Muscle layer of duodenum (tissue), 2 donors: ENCODE data around the gene VSTM5.
"Not testable (repeated sequence)": the region's sequence is repeated elsewhere in the genome, so short reads cannot be mapped to it uniquely, and the experiment has no call there.

Experiments
- H3K27ac ChIP-seq: one replicate; pipeline ENCODE4 v1.7.0; 2013; ENCODE audit warnings: mild to moderate bottlenecking, low read length
- H3K27me3 ChIP-seq: one replicate; pipeline ENCODE4 v1.7.0; 2013; ENCODE audit warnings: low read depth, mild to moderate bottlenecking, control low read depth, low read length
- H3K36me3 ChIP-seq, 2 donors: one replicate each; pipeline ENCODE4 v1.7.0; 2013; ENCODE audit warnings: low read length in 2 of 2, control low read depth in 1 of 2, mild to moderate bottlenecking in 1 of 2; ENCODE audit not compliant: insufficient read depth in 2 of 2, control insufficient read depth in 1 of 2
- H3K4me1 ChIP-seq, 2 donors: one replicate each; pipeline ENCODE4 v1.7.0; 2013; ENCODE audit warnings: low read length in 2 of 2, mild to moderate bottlenecking in 2 of 2, control low read depth in 1 of 2, moderate library complexity in 1 of 2; ENCODE audit not compliant: insufficient read depth in 2 of 2, control insufficient read depth in 1 of 2
- H3K4me3 ChIP-seq, 2 donors: one replicate each; pipeline ENCODE4 v1.7.0; 2013; ENCODE audit warnings: low read length in 2 of 2, low read depth in 1 of 2, mild to moderate bottlenecking in 1 of 2
- H3K9me3 ChIP-seq, 2 donors: one replicate each; pipeline ENCODE4 v1.7.0; 2013; ENCODE audit warnings: low read length in 2 of 2, control low read depth in 1 of 2, mild to moderate bottlenecking in 1 of 2; ENCODE audit not compliant: control insufficient read depth in 1 of 2
- donor health status: healthy.

VSTM5 gene, protein sequence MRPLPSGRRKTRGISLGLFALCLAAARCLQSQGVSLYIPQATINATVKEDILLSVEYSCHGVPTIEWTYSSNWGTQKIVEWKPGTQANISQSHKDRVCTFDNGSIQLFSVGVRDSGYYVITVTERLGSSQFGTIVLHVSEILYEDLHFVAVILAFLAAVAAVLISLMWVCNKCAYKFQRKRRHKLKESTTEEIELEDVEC

GRCh38 chr11:93850594-93851018 lies at the start of gene VSTM5:
TSS of gene VSTM5 (minus strand) at chr11:93850618. CDS start at chr11:93850502, 116 bp downstream.
- Histone ChIP-seq H3K9me3 (no peaks in the 10 kb centered on the region), H3K36me3 (no peaks in the 10 kb centered on the region), H3K4me3 (peak within 1 kb of the TSS; percentile 39 to 74), H3K4me1 (peaks cover 0 to 4% of the 10 kb centered on the region in 2 donors), H3K27me3 (no peaks in the 10 kb centered on the region), H3K27ac (no peak within 1 kb of the TSS)

DNA sequence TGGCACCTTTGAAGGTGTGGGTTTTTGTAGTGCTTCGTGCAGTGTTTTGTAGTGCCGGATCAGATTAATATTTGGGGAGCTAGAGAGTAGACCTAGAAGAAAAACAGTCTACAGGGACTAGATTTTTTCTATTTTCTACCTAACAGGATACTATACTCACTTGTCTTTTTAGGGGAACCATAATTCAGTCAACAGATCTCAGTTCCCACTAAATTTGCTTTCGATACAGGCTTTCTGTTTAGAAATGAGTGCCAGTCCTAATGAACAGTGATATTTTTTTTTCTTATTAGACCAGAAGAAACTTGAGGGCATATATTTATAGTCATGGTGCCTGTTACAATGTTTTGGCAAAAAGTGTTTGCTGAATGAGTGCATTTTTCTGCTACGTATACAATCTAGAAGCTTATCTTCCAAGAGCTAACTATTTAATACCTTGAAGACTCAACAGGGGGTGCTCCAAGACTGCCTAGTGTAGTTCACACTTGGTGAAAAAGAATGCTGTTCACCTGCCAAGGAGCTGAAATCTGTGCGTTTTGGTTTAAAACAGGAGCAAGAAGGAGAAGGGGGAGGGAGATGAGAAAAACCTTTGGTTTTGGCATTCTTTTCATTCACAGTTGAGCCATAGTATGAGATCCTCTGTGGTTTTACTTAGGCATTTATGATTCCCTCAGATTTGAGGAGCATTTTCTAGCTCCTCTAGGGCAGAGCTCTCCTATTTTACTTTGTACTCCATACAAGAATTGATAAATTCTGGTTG lies 44.9 kb upstream of the VSTM5 start:
- H3K36me3 ChIP-seq, result no peaks in the 10 kb centered on the region
- H3K4me1 ChIP-seq, result no peaks in the 10 kb centered on the region
- no peaks in the 10 kb centered on the region for H3K9me3 ChIP-seq
- no peaks in the 10 kb centered on the region for H3K27me3 ChIP-seq
- no peak overlapping the region for H3K27ac ChIP-seq
- H3K4me3 ChIP-seq, result no peak overlapping the region

DNA sequence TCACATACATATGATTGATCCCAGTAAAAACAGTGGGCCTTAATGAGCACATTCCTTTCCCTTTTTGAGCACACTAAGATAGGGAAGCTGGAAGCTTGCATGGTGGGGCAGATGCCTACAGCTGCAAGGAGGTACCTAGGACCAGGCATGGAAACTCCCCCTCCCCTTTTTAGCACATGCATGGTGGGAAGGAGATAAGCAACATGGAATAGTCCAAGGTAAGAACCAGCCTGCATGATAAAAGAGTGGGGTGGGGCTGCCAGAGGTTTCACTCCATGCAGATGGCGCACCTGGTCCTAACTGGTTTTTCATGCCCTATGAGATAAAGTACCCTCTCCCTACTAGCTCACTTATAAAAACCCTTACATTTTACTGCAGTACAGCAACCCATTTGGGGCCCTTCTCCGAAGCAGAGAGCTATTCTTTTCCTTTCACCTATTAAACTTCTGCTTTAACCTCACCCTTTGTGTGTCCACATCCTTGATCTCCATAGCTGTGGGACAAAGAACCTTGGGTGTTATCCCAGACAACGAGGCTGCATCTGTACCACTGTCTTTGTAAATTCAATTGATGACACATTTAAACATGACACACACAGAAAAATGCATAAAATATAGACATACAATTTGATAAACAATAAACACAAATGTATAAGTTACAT lies 40.1 kb upstream of the VSTM5 start:
- no peaks in the 10 kb centered on the region for H3K9me3 ChIP-seq
- H3K27me3 ChIP-seq, result no peaks in the 10 kb centered on the region
- H3K27ac ChIP-seq, result no peak overlapping the region
- H3K4me1 ChIP-seq, result no peaks in the 10 kb centered on the region
- H3K36me3 ChIP-seq, result no peaks in the 10 kb centered on the region
- no peak overlapping the region for H3K4me3 ChIP-seq

DNA sequence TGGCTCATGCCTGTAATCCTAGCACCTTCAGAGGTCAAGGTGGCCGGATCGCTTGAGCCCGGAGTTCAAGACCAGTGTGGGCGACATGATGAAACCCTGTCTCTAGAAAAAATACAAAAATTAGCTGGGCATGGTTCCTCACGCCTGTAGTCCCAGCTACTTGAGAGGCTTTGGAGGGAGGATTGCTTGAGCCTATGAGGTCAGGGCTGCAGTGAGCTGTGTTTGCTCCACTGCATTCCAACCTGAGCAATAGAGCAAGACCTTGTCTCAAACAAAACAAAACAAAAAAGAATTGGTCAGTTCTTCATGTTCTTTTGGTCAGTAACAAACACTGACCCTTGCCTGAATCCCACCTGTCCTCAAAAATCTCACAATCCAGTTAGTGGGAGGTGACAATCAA lies 36.7 kb upstream of the VSTM5 start:
- H3K4me1 ChIP-seq, result no peaks in the 10 kb centered on the region
- no peak overlapping the region for H3K27ac ChIP-seq
- H3K4me3 ChIP-seq, result no peak overlapping the region
- H3K27me3 ChIP-seq, result no peaks in the 10 kb centered on the region
- no peaks in the 10 kb centered on the region for H3K36me3 ChIP-seq
- H3K9me3 ChIP-seq, result peaks cover 0 to 5% of the 10 kb centered on the region in 2 donors

- not testable (repeated sequence) for H3K36me3 ChIP-seq, H3K9me3 ChIP-seq, H3K27ac ChIP-seq, H3K4me1 ChIP-seq, H3K27me3 ChIP-seq, H3K4me3 ChIP-seq
These were observed 28.7 kb upstream of the VSTM5 start for GRCh38 chr11:93879114-93879513.

DNA sequence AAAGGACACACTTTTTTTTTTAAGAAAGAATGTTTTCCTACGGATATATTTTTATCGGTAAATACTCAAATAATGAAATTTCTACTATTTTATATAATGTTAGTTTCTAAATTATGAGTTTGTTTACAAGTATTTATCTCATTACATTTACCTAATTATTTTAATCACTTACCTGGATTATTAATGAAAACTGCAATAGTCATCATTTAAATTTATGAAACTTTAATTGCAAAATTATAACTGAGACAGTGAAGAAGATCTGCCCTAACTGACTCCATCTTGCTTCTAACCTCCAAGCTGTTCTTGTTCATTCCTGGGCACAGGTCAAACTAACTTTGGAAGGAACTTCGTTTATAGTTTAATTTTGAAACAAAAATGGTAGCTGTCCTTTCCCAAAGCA lies 25.2 kb upstream of the VSTM5 start:
- no peak overlapping the region for H3K27ac ChIP-seq
- no peaks in the 10 kb centered on the region for H3K27me3 ChIP-seq
- no peaks in the 10 kb centered on the region for H3K36me3 ChIP-seq
- no peak overlapping the region for H3K4me3 ChIP-seq
- no peaks in the 10 kb centered on the region for H3K9me3 ChIP-seq
- H3K4me1 ChIP-seq, result no peaks in the 10 kb centered on the region

GRCh38 chr11:93871526-93871925 lies 21.1 kb upstream of the VSTM5 start:
- Histone ChIP-seq H3K27ac (no peak overlapping the region), H3K4me1 (no peaks in the 10 kb centered on the region), H3K36me3 (no peaks in the 10 kb centered on the region), H3K27me3 (no peaks in the 10 kb centered on the region), H3K9me3 (no peaks in the 10 kb centered on the region), H3K4me3 (no peak overlapping the region)

- Histone ChIP-seq H3K4me1 (no peaks in the 10 kb centered on the region), H3K27ac (no peak overlapping the region), H3K9me3 (no peaks in the 10 kb centered on the region), H3K36me3 (no peaks in the 10 kb centered on the region), H3K4me3 (no peak overlapping the region), H3K27me3 (no peaks in the 10 kb centered on the region)
These were observed 20.2 kb upstream of the VSTM5 start for GRCh38 chr11:93870616-93871015.

DNA sequence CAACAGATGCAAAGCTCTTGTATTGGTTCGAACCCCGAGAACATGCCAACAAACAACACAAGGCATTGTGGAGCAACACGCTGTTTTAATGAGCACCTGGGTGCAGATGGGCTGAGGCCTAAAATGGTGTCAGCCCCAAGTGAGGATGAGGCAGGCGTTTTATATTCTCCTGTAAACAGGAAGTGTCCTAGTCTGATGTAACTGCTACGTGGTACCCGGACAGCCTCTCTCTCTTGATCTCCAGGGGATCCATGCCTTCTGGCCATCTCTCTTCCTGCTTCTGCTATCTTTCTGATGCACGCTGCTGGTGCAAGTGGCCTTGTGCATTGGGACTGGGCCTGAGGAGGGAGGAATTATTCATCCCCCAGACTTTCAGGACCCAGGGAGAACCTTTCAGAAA lies 19.4 kb upstream of the VSTM5 start:
- no peaks in the 10 kb centered on the region for H3K36me3 ChIP-seq
- no peak overlapping the region for H3K4me3 ChIP-seq
- no peak overlapping the region for H3K27ac ChIP-seq
- H3K9me3 ChIP-seq, result no peaks in the 10 kb centered on the region
- no peaks in the 10 kb centered on the region for H3K4me1 ChIP-seq
- no peaks in the 10 kb centered on the region for H3K27me3 ChIP-seq

DNA sequence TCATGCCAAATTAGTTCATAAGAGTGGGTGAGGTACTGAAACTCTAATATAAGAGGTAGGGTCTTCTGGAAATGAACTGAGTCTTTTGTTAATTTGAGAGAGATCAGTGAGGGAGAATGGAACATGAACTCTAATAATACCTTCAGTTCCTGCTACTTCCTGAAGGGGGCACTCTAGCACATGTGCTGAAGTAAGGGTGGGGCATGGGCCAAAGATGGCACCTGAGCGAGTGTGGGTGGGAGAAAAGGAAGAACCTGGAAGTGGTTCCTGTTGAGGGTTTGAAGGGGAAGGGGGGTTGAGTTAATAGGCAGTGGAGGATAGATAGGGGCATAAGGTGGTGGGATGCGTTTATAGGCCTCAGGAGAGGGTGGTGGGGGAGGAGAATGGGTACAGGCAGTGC lies 18.0 kb upstream of the VSTM5 start:
- H3K36me3 ChIP-seq, H3K9me3 ChIP-seq, H3K27ac ChIP-seq, H3K27me3 ChIP-seq, H3K4me1 ChIP-seq, H3K4me3 ChIP-seq: not testable (repeated sequence)

DNA sequence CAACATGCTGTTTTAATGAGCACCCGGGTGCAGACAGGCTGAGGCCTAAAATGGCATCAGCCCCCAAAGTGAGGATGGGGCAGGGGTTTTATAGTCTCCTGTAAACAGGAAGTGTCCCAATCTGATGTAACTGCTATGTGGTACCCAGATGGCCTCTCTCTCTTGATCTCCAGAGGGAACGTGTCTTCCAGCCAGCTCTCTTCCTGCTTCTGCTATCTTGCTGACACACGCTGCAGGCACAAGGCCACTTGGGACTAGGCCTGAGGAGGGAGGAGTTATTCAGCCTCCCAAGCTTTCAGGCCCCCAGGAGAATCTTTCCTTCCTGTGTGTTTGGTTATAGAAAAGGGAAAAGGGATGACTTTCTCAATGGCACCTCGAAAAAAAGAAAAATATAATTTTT lies 11.4 kb upstream of the VSTM5 start:
- no peak overlapping the region for H3K27ac ChIP-seq
- no peak overlapping the region for H3K4me3 ChIP-seq
- no peaks in the 10 kb centered on the region for H3K4me1 ChIP-seq
- no peaks in the 10 kb centered on the region for H3K36me3 ChIP-seq
- no peaks in the 10 kb centered on the region for H3K9me3 ChIP-seq
- no peaks in the 10 kb centered on the region for H3K27me3 ChIP-seq
